Measurements from ENCODE around the gene PPP1R17.

Gene PPP1R17

DNA sequence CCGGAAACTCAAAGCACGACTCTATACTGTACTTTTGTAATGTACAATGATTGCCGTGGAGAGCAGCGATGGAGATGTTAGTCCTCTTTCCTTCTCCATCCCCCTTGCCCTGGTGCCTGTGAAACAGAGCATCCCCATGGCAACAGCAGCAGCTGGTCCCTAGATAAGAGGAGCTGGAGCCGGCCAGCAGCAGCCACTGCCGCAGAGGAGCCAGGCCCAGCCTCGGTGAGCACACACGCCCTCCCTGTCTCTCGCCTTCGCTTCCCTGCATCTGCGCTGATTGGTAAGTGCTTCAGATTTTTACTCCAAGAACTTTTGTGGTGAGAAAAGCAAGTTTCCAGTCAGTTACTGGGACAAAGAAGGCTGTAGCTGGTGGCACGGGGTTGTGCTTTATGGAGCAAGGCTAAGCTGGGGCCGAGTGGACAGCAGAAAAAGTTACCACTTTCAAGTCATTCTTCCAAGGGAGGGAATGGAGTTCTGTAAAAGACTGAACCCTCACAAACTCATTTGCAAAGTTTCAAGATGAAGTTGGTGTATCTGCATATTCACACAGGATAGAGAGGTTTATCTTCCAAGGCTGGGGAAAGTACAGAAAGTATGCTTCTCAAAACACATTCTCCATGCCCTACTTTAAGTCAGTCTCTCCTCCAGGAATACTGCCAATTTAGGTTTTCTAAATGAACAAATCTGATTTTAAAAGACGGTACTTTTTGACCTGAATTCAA lies at the start of gene PPP1R17:
Gene PPP1R17, plus strand, starts transcription at position 192 of the 725 bp plus-strand sequence. CDS start 5,227 bp downstream, outside the sequence.
- no peak for DNase-seq

- peak; percentile 6 for DNase-seq
These were observed 46.6 kb upstream of the PPP1R17 start for GRCh38 chr7:31640381-31640780.

DNA sequence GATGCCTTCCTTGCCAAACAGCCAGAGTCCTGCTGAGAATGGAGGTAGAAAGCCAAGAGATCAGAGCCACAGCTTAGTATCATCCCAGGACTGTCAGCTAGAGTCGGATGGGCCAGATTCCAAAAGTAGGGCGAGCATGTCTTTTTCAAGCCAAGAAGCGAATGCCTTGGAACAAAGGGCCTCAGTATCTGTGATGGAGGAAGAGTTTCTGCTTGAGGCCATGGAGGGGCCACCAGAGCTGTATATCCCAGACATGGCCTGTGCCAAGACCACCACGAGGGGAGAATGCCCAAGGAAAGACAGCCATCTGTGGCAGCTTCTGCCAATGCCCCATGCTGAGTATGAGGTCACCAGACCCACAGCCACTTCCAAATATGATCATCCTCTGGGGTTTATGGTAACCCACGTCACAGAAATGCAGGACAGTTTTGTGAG lies 44.3 kb upstream of the PPP1R17 start:
- DNase-seq = no peak

DNA sequence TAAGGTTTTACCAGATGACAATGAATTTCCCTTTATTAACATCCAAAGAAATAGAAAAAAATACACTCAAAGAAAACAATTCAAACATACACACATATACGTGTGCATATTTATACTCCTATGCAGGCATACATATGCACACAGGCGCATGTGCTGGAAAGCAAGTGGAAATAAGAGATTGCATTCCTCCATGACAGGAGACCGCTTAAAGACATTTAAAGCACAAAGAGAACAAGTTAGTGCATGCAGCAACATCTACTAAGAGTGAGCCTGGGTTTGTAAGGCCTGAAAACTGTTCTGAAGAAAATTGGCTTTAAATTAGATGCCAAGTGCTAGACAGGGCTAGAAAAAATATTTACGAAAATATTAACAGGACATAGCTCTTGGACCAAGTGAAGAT lies 40.1 kb upstream of the PPP1R17 start:
- no peak for DNase-seq

GRCh38 chr7:31647511-31647910 lies 39.5 kb upstream of the PPP1R17 start:
- DNase-seq = no peak

DNA sequence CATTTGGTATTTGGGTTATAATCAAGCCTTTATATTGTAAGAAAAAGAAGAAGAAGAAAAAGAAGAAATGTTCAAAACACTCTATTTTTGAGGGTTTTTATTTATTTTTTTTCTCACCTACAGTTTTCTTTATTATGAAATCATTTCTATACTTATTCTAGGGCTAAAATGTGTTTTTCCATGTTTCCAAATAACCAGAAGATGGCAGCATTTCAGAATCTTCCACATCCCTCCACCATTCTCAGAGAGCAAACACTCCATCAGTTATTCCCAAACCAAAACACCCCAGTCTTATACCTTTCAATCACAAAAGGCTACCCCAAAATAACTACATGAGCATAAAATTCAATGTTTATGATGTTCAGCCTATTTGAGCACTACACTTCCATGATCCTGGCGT lies 38.7 kb upstream of the PPP1R17 start:
- no peak for DNase-seq

DNA sequence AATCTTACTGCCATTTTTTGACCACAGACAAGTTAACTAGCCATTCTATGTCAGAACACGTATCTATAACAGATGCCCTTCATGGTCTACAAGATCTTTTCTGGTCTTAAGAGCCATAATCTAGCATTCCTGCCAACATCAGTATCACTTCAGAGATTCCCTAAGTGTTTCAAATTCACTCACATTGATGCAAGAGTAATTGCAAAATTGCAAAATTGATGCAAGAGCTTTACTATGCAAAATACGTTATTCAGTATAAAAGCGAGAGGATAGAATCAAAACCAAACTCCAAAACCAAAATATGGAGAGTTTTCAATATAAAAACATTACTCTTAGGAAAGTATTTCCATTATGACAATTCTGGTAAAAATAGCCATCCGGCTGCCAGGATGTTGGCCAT lies 38.1 kb upstream of the PPP1R17 start:
- DNase-seq = no peak

GRCh38 chr7:31651234-31652062 lies 35.6 kb upstream of the PPP1R17 start:
- DNase-seq = no peak

GRCh38 chr7:31652063-31652326 lies 35.0 kb upstream of the PPP1R17 start:
- DNase-seq = no peak

DNA sequence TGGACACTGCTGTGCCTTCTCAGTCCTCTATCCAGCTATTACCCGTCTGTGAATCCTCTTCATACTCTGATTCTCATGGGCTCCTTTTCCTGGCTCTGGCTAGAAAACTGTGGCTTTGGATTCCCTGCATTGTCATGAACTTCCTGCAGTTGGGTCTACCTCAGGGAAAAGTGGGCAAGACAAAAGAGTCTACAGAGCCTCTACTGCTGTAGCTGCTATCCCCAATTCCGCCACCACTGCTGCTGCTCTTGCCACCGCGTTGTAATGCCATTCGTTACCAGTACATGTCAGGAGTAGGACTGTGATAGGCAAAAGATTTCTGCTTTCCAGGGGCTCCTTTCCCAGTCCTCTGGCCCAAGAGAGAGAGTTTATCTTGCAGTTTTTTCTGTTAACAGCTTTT lies 23.9 kb upstream of the PPP1R17 start:
- no peak for DNase-seq

DNA sequence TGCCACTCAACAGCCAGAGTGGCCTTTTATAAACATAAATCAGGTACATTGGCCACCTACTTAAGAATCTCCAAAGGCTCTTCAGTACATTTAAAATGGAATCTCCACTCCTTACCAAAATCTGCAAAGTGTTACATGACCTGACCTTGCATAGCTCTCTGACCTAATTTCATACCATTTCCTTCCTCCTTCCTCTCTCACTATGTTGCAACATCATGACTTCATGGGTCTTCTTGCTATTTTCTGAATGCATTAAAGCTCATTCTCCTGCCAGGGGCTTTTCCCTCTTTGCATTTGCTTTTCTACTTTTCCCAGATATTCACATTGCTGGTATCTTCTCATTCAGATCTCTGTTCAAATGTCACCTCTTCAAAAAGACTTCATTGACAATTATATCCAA lies 22.1 kb upstream of the PPP1R17 start:
- DNase-seq = no peak

DNA sequence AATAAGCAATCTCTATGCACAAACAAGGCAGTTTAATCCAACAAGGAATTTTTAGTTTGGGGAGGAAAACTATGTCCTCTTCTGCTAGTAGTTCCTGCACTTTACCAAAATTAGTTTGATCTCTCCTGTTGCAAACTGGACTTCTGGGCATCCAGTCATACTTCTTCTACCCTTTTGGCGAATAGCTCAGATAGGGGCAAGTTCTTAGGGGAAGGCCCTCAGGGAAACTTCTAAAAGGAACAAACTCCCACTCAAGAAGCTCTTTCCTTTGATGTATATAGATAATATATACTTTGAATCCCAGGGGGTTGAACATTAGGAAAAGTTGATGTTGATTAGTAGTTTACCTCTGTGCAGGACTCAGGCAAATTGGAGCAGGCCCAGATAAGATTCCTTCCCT lies 21.5 kb upstream of the PPP1R17 start:
- DNase-seq = no peak

GRCh38 chr7:31669461-31669860 lies 17.6 kb upstream of the PPP1R17 start:
- no peak for DNase-seq

- no peak for DNase-seq
These were observed 7.3 kb upstream of the PPP1R17 start for GRCh38 chr7:31679574-31680305.

GRCh38 chr7:31683445-31684225 lies 3.4 kb upstream of the PPP1R17 start:
- no peak for DNase-seq

DNA sequence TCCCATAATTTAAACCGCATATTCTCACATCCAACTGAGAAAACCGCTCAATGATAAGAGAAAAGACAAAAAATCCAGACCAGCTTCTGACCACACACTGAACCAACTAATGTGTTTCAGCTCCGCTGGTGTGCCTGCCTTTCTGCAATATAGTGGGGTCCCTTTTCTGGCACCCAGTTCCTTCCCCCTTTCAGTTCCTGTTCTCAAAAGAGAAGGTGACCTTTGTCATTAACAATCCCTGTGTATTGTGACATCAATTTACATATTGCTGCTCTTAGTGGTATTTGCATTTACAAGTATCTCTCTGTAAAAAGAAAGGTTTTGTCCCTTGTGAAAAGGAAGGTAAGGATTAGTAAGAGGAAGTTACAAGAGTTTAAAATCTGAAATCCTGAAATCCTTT lies 1.4 kb downstream of the PPP1R17 start:
- peak; percentile 81 for DNase-seq

DNA sequence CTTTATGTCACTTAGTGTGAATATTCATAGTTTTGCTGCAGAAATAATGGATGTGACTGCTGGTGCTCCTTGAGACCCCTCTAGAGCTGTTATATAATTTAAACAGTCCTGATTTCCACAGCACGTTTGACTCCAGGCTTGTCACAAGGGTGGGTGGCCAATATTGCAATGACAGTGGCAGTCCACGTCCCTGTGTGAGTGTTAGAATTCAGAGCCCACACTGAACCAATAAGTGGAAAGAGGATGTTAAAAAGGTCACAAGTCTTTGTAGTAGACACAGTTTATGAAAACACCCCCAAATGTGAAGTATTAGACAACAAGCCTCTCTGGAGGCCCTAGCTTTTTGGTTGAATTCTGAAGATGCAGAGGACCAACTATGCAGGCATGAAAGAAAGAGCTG lies 2.0 kb downstream of the PPP1R17 start:
- DNase-seq = no peak

DNA sequence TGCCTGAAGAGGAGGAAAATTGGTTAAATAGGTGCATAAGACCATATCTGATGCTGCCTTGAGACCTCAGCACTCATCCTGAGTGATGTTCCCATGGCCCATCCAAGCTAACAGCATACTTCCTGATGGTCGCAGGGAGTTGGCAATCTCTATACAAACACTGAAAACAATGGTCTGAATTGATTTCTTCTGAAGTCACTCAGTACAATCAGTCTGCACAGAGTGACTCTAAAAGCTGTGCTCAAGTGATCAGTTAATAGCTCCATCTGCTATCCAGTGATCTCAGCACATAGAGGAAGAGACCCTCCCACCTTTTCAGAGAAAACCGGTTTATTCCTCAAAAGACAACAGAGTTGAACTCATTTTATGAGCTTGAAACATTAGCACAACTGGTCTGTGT lies 3.9 kb downstream of the PPP1R17 start:
- no peak for DNase-seq

GRCh38 chr7:31692451-31692850 lies 5.4 kb downstream of the PPP1R17 start:
- no peak for DNase-seq

DNA sequence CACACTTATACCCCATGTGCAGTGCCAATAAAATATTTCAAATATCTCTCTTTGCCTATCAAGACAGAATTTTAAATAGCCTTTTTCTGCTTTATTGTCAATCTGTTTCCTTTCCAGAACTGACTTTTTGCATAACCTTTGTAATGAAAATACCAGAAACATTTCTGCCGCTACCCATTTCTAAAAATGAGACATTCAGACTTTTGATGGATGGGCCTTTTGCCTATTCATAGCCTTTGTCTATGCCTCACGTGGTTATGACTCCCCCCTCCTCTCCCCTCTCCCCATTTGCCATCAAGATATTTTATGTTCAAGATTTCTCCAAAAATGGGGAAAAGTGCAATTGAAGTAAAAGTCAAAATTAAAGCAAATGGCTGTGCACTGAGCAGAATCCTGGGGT lies 5.9 kb downstream of the PPP1R17 start:
- DNase-seq = no peak

DNA sequence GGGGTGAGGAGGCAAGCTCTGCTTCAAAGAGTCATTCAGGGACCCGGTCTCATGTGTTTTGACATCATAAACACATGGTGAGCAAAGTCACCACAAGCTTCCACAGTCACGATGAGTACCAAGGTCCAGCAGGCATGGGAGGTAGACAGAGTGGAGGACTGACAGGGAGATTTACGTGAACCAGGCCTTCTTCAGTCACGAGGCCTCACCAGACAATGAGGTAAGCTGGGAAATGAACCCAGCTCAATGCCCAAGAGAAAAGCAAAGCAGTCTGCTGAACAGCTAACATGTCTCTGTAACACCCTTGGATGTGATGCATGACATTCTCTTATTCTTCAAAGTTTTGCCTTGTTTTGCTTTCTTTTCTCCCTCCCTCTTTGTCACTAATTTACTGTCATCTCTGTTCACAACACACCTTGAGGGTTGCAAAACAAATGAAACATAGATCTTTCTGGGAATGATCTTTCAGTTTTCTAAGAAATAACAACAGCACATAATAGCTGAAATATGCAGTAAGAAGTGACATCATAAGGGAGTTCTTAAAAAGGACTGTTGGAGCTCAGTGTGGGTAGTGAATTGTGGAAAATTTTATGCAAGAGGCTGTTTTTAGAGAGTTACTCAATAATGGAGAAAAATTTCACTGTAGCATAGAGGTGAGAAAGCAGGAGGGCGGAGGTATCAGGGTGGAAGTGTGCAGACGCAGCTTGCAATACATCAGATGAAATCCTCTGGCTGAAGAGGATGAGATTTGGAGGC lies 9.0 kb downstream of the PPP1R17 start:
- DNase-seq = peak; percentile 21

DNA sequence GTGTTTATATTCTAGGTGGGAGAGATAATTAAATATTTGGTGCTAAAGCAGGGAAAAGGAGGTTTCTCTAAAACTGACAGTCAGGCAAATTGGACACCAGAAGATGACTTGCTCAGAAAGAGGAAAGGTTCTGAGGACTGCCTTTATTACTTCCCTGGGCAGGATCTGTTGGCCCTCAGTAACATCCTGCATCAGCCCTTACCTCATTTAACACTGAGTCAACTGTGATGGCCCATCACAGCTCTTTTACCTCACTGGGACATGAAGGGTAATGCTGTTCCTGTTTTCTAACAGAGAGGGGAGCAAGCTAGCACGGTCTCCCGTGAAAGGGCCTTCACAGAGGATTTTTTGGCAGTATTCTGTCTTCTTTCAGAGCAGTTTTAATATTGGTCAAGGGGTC lies 12.0 kb downstream of the PPP1R17 start:
- DNase-seq = no peak
